HepG2 (cell line): Measurements from ENCODE around the gene BIRC7. TPM values are rescaled to one million over a fixed set of nuclear protein-coding genes. Genes with fewer than 3 reads are reported as not detected.
A peak's percentile ranks its signal among the peaks of the same experiment; 100 is the strongest.

Source experiments
- ATAD3A ChIP-seq: sonication (generic); formaldehyde crosslinking; IDR thresholded peaks from 2 replicates; pipeline ENCODE4 v1.4.0; 2020; ENCODE audit warnings: missing genetic modification reagents
- BHLHE40 ChIP-seq: IDR thresholded peaks from 2 replicates; pipeline ENCODE4 v1.6.1; 2011; ENCODE audit warnings: low read length, improper control_type of control experiment
- ELF3 ChIP-seq: IDR thresholded peaks from 2 replicates; pipeline ENCODE4 v1.6.1; 2016; ENCODE audit warnings: missing genetic modification reagents, missing compliant biosample characterization
- GATA4 ChIP-seq: sonication (generic); IDR thresholded peaks from 2 replicates; pipeline ENCODE4 v1.6.1; 2016; ENCODE audit warnings: antibody characterized with exemption, low read depth, borderline replicate concordance
- HDAC2 ChIP-seq: sonication (generic); formaldehyde crosslinking; IDR thresholded peaks from 2 replicates; pipeline ENCODE4 v1.4.0; 2020; ENCODE audit warnings: missing genetic modification reagents
- HMG20B ChIP-seq: conservative IDR thresholded peaks from 2 replicates; pipeline ENCODE4 v1.6.1; 2016; ENCODE audit warnings: missing genetic modification reagents, missing compliant biosample characterization
- HOXA3 ChIP-seq: sonication (generic); formaldehyde crosslinking; IDR thresholded peaks from 2 replicates; pipeline ENCODE4 v1.5.0; 2020; ENCODE audit warnings: missing genetic modification reagents
- KAT8 ChIP-seq: IDR thresholded peaks from 2 replicates; pipeline ENCODE4 v1.6.1; 2016; ENCODE audit warnings: missing genetic modification reagents, missing compliant biosample characterization
- NFYC ChIP-seq: IDR thresholded peaks from 2 replicates; pipeline ENCODE4 v1.6.1; 2016; ENCODE audit warnings: missing genetic modification reagents, missing compliant biosample characterization
- RFXAP ChIP-seq: sonication (generic); formaldehyde crosslinking; IDR thresholded peaks from 2 replicates; pipeline ENCODE4 v1.4.0; 2020; ENCODE audit warnings: missing genetic modification reagents, borderline replicate concordance
- SIX4 ChIP-seq: sonication (generic); formaldehyde crosslinking; IDR thresholded peaks from 2 replicates; pipeline ENCODE4 v1.4.0; 2020; ENCODE audit warnings: missing genetic modification reagents
- SMYD3 ChIP-seq: sonication (generic); formaldehyde crosslinking; IDR thresholded peaks from 2 replicates; pipeline ENCODE4 v1.8.1; 2023; ENCODE audit warnings: mild to moderate bottlenecking, missing genetic modification reagents
- TAF15 ChIP-seq: fragments of 200-400 bp; formaldehyde crosslinking; IDR thresholded peaks from one replicate; pipeline ENCODE4 v1.6.1; 2018; ENCODE audit warnings: mild to moderate bottlenecking, low read depth, low read length; ENCODE audit not compliant: poor library complexity, severe bottlenecking
- TOPORS ChIP-seq: sonication (generic); formaldehyde crosslinking; IDR thresholded peaks from 2 replicates; pipeline ENCODE4 v1.8.0; 2023; ENCODE audit warnings: mild to moderate bottlenecking, missing genetic modification reagents
- ZNF17 ChIP-seq: sonication (generic); formaldehyde crosslinking; IDR thresholded peaks from 2 replicates; pipeline ENCODE4 v1.5.0; 2020; ENCODE audit warnings: mild to moderate bottlenecking, missing genetic modification reagents
- ZNF232 ChIP-seq: sonication (generic); formaldehyde crosslinking; IDR thresholded peaks from 2 replicates; pipeline ENCODE4 v1.4.0; 2020; ENCODE audit warnings: missing genetic modification reagents, borderline replicate concordance
- ZNF235 ChIP-seq: sonication (generic); formaldehyde crosslinking; IDR thresholded peaks from 2 replicates; pipeline ENCODE4 v1.8.1; 2023; ENCODE audit warnings: mild to moderate bottlenecking, missing genetic modification reagents, borderline replicate concordance
- ZNF746 ChIP-seq: sonication (generic); formaldehyde crosslinking; IDR thresholded peaks from 2 replicates; pipeline ENCODE4 v1.8.0; 2022; ENCODE audit warnings: mild to moderate bottlenecking, missing genetic modification reagents
- polyA plus RNA-seq, 8 experiments: library from polyadenylated mRNA; depleted of rRNA in 3 of 8; stranded (reverse) in 7 of 8; unstranded in 1 of 8; fragments of >200 nt; fragmentation: Illumina TruSeq in 4 of 8; extraction: Trizol in 4 of 8; gene quantifications; 2 replicates each; pipeline versions ENCODE4 v1.2.1 to v1.2.3, GENCODE V29; 2011 to 2016; ENCODE audit warnings: low read depth in 4 of 8, missing spikeins in 1 of 8, mixed read lengths in 1 of 8; ENCODE audit not compliant: insufficient read depth in 1 of 8
- total RNA-seq, 5 experiments: library from RNA; depleted of rRNA; stranded (reverse); fragments of >200 nt; fragmentation: Illumina TruSeq; extraction: Trizol; gene quantifications; 2 replicates each; pipeline ENCODE4 v1.2.3, GENCODE V29; 2016; ENCODE audit warnings: low read depth in 1 of 5
- TF ChIP-seq, protein P1 (sequence below): sonication (generic); formaldehyde crosslinking; IDR thresholded peaks from 2 replicates; pipeline ENCODE4 v1.5.1; 2020; ENCODE audit warnings: mild to moderate bottlenecking, missing genetic modification reagents, moderate library complexity
- TF ChIP-seq, protein P2 (sequence below): sonication (generic); formaldehyde crosslinking; IDR thresholded peaks from 2 replicates; pipeline ENCODE4 v1.4.0; 2020; ENCODE audit warnings: missing genetic modification reagents
- TF ChIP-seq, protein P3 (sequence below): sonication (generic); formaldehyde crosslinking; IDR thresholded peaks from 2 replicates; pipeline ENCODE4 v1.8.1; 2023; ENCODE audit warnings: missing genetic modification reagents, inconsistent platforms, borderline replicate concordance
- TF ChIP-seq, protein P4 (sequence below): sonication (generic); formaldehyde crosslinking; IDR thresholded peaks from 2 replicates; pipeline ENCODE4 v1.8.1; 2022; ENCODE audit warnings: mild to moderate bottlenecking, missing genetic modification reagents
- TF ChIP-seq, protein P5 (sequence below): sonication (generic); IDR thresholded peaks from 2 replicates; pipeline ENCODE4 v1.6.1; 2016; ENCODE audit warnings: low read depth, borderline replicate concordance
- TF ChIP-seq, protein P6 (sequence below): IDR thresholded peaks from 2 replicates; pipeline ENCODE4 v1.6.1; 2016; ENCODE audit warnings: missing biosample characterization, missing genetic modification reagents, low read depth

BIRC7 gene
- total and polyA plus RNA-seq, 2 of the 13 experiments (the other 11 are each of a cell fraction or from before 2014, with no cell fraction given) = 0.27 to 5.1 TPM

DNA sequence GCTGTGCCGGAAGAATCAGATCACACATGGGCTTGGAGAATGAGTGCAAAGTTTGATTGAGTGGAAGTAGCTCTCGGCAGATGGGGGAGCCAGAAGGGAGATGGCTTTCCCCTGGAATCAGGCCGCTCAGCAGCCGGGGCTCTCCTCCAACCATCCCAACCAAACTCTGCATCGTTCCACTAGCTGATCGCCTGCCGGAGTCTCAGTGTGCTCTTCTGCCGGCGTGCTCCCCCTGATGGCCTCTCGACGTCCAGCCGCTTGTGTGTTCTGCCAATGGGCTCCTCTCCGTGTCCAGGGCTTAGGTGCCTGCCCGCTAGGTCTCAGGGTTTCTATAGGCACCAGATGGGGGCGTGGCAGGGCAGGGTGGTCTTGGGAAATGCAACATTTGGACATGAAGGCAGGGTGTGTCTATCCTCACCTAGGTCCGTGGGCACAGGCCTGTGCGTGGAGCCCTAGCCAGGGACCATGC is 4.9 kb upstream of the BIRC7 start (continued):
- no peak for TF ChIP-seq ZNF232 (CRISPR knock-in tag)
- TF ChIP-seq ELF3 (CRISPR knock-in tag) = no peak
- peak; percentile 26; the same call in 1 of the 2 replicates for TF ChIP-seq KAT8 (CRISPR knock-in tag)
- no peak for TF ChIP-seq ZNF235 (CRISPR knock-in tag)
- TF ChIP-seq, protein P1, sequence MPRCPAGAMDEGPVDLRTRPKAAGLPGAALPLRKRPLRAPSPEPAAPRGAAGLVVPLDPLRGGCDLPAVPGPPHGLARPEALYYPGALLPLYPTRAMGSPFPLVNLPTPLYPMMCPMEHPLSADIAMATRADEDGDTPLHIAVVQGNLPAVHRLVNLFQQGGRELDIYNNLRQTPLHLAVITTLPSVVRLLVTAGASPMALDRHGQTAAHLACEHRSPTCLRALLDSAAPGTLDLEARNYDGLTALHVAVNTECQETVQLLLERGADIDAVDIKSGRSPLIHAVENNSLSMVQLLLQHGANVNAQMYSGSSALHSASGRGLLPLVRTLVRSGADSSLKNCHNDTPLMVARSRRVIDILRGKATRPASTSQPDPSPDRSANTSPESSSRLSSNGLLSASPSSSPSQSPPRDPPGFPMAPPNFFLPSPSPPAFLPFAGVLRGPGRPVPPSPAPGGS (CRISPR knock-in tag) = no peak
- no peak for TF ChIP-seq ZNF17 (CRISPR knock-in tag)
- no peak for TF ChIP-seq SMYD3 (CRISPR knock-in tag)
- TF ChIP-seq HDAC2 (CRISPR knock-in tag) = peak; percentile 49; the same call in 1 of the 2 replicates
- TF ChIP-seq, protein P2, sequence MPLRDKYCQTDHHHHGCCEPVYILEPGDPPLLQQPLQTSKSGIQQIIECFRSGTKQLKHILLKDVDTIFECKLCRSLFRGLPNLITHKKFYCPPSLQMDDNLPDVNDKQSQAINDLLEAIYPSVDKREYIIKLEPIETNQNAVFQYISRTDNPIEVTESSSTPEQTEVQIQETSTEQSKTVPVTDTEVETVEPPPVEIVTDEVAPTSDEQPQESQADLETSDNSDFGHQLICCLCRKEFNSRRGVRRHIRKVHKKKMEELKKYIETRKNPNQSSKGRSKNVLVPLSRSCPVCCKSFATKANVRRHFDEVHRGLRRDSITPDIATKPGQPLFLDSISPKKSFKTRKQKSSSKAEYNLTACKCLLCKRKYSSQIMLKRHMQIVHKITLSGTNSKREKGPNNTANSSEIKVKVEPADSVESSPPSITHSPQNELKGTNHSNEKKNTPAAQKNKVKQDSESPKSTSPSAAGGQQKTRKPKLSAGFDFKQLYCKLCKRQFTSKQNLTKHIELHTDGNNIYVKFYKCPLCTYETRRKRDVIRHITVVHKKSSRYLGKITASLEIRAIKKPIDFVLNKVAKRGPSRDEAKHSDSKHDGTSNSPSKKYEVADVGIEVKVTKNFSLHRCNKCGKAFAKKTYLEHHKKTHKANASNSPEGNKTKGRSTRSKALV (CRISPR knock-in tag) = no peak
- TF ChIP-seq RFXAP = 0 out of 2 replicates have a peak, but pooled peaks have one; percentile 64
- TF ChIP-seq HMG20B = no peak
- 0 out of 2 replicates have a peak, but pooled peaks have one; percentile 31 for TF ChIP-seq BHLHE40
- TF ChIP-seq, protein P3, sequence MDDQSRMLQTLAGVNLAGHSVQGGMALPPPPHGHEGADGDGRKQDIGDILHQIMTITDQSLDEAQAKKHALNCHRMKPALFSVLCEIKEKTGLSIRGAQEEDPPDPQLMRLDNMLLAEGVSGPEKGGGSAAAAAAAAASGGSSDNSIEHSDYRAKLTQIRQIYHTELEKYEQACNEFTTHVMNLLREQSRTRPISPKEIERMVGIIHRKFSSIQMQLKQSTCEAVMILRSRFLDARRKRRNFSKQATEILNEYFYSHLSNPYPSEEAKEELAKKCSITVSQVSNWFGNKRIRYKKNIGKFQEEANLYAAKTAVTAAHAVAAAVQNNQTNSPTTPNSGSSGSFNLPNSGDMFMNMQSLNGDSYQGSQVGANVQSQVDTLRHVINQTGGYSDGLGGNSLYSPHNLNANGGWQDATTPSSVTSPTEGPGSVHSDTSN (CRISPR knock-in tag) = no peak
- 0 out of 2 replicates have a peak, but pooled peaks have one; percentile 11 for TF ChIP-seq ATAD3A (CRISPR knock-in tag)
- TF ChIP-seq GATA4 = no peak
- TF ChIP-seq ZNF746 = 0 out of 2 replicates have a peak, but pooled peaks have one; percentile 9
- no peak; the same call in 1 of the 2 replicates for TF ChIP-seq HOXA3 (CRISPR knock-in tag)
- TF ChIP-seq NFYC (CRISPR knock-in tag) = no peak
- TF ChIP-seq, protein P4, sequence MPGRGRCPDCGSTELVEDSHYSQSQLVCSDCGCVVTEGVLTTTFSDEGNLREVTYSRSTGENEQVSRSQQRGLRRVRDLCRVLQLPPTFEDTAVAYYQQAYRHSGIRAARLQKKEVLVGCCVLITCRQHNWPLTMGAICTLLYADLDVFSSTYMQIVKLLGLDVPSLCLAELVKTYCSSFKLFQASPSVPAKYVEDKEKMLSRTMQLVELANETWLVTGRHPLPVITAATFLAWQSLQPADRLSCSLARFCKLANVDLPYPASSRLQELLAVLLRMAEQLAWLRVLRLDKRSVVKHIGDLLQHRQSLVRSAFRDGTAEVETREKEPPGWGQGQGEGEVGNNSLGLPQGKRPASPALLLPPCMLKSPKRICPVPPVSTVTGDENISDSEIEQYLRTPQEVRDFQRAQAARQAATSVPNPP (CRISPR knock-in tag) = no peak
- TF ChIP-seq SIX4 (CRISPR knock-in tag) = no peak
- TF ChIP-seq TAF15 = no peak
- TF ChIP-seq, protein P5, sequence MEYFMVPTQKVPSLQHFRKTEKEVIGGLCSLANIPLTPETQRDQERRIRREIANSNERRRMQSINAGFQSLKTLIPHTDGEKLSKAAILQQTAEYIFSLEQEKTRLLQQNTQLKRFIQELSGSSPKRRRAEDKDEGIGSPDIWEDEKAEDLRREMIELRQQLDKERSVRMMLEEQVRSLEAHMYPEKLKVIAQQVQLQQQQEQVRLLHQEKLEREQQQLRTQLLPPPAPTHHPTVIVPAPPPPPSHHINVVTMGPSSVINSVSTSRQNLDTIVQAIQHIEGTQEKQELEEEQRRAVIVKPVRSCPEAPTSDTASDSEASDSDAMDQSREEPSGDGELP = peak; percentile 19; the same call in 1 of the 2 replicates
- no peak for TF ChIP-seq TOPORS (CRISPR knock-in tag)
- TF ChIP-seq, protein P6, sequence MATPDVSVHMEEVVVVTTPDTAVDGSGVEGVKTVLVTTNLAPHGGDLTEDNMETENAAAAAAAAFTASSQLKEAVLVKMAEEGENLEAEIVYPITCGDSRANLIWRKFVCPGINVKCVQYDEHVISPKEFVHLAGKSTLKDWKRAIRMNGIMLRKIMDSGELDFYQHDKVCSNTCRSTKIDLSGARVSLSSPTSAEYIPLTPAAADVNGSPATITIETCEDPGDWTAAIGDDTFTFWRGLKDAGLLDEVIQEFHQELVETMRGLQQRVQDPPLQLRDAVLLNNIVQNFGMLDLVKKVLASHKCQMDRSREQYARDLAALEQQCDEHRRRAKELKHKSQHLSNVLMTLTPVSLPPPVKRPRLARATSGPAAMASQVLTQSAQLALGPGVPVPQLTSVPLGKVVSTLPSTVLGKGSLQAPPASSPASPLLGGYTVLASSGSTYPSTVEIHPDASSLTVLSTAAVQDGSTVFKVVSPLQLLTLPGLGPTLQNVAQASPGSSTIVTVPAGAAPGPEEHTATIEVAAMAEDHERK (CRISPR knock-in tag) = no peak
